Neural progenitor cell (in vitro differentiated cells): ENCODE data around the gene ARL3.

Experiments
- CTCF ChIP-seq: fragments of 200-600 bp; sonication (generic); IDR thresholded peaks from 2 replicates; pipeline ENCODE4 v1.5.1; 2017; ENCODE audit warnings: antibody characterized with exemption, mild to moderate bottlenecking
- EZH2phosphoT487 ChIP-seq: fragments of 200-600 bp; sonication (generic); IDR thresholded peaks from 2 replicates; pipeline ENCODE4 v1.6.1; 2017; ENCODE audit warnings: antibody characterized with exemption

- no peak for TF ChIP-seq CTCF
- no peak for TF ChIP-seq EZH2phosphoT487
Observed at GRCh38 chr10:102644066-102644645, 70.0 kb downstream of the ARL3 start, which contains the start of gene TRIM8.
